GM19238 (cell line): Measurements from ENCODE around the gene AFF3.

Experiments
- DNase-seq: peaks from one replicate; pipeline ENCODE4 v3.0.0; 2011; ENCODE audit warnings: low spot score; ENCODE audit not compliant: insufficient read length

AFF3 gene

DNA sequence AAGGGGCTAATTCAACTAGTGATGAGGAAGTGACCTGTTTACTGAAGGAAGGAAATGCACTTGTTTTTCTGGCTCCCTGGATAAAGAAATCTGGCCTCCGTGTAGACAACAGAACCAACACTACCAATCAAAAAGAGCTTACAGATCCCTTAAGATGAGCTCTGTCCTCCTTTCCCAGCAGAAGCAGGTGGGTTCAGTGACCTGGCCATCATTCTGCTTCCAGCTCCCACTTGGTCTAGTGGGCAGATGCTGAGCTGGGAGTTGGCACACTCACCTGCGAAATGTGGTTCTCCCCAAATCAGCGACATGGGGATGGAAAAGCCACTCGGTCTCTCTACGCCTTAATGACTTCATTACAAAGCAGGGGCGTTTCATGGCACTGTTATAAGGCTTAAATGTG, 132.6 kb downstream of the AFF3 start:
- DNase-seq, result no peak

DNA sequence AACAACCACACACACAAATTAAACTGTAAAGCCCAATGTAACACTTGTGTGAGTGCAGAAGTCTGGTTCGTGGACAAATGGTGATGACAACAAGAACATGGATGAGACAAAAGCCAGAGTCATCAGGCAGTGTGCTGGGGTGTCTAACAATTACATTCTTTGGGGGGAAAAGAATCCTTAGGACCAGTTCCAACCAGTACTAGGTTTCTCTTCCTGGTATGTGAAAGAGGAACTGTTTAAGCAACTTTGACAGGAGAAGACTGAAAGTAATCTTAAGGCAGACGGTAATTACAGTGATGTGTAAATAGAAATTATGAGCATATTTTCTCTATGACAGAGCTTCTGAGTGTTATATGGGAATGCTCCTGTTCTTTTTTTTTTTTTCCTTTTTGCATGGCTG, 133.4 kb downstream of the AFF3 start:
- DNase-seq, result no peak

DNA sequence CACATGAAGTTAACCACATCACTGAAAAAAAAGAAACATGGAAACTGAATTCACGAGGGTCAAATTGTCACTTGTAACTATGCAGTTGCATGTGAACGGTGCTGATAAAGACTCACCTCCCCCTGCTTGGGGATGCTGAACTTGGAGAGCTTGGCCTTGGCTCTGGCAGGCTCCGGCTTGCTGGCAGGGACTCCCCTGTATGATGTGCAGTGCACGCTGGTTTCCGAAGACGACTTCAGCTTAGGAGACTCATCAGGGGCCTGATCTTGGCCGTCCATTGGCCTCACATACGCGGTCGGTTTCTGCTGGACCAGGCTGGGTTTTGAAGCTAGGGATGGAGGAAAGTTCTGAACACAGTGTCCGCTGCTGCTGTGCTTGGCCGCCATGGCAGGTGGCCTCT, 135.9 kb downstream of the AFF3 start:
- DNase-seq, result no peak

DNA sequence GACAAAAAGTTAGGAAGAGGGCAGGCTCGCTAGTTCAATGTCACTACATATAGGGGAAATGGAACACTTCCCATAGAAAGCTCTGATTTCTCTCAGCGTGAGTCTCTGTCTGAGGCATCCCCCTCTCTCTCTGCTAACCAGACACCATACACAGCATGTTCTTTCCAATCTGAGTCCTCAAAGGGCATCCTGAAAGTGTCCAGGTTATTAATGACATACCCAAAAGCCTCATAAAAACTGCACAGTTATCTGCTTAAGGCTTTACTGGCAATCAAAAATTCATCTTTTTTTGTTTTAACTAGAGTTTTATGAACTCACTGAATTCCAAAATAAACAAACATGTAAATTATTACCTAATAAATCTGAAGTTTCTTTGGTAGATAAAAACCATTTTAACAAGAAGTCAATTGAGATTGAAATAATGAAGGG, 137.4 kb downstream of the AFF3 start:
- DNase-seq, result no peak

DNA sequence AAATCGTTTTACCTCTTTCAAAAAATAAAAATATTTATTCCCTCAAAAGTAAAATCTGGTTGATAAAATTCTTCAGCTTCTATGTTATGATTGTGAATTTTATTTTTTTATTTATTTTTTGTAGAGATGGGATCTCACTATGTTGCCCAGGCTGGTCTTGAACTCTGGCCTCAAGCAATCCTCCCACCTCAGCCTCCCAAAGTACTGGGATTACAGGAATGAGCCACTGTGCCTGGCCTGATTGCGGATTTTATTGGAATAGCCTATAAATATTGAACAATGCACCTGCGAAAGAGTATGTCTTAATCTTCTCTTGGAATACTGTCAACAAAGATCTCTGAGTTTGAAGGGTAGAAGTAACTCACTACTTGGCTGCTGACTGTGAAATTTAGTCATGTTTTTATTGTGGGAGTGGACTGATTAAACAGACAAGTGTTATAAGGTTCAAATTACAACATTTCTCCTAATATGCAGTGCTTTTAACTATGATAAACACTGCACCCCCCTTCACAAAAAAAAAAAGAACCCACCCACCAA, 138.0 kb downstream of the AFF3 start:
- no peak for DNase-seq

DNA sequence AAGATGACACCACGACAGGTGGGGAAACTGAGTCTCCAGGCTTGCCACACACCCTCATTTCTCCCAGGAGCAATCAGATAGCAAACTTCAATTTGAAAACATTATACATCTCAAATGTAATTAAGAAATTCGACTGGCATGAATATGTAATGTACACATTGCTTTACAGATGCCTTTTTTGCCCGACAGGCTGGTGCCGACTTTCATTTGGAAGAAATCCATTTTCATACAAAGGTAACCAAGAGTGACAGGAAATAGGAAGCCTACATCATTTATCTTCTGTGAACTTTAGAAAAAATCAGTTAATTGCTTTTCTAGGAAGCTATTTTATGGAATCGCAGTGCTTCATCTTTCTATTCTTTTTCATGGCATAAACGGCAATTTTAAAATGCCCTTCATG, 140.3 kb downstream of the AFF3 start:
- no peak for DNase-seq

DNA sequence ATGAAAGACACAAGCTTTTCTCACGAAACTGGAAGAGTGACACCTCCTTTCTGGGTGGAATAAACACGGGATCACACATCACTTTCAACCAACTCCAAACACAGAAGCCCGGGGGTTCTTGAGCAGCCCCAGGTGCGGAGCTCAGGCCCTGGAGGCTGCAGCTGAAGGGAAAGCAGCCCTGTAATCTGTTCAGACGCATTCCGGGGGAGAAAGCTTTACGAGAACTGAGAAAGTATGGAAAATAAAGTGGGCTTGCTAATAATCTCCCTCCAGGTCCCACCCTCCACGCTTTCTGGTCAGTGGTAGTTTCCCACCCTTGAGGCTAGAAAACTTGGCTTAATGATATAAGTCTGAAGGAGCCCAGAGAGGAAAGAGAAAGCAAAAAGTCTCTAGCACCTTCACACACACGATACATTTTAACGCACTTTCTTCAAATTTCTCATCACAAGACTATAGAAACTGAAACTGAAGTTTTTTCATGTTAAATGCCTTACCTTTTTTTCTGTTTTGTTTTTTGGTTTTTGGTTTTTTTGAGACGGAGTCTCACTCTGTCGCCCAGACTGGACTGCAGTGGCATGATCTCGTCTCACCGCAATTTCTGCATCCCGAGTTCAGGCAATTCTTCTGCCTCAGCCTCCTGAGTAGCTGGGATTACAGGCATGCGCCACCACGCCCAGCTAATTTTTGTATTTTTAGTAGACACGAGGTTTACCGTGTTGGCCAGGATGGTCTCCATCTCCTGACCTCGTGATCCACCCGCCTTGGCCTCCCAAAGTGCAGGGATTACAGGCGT, 141.3 kb downstream of the AFF3 start:
- DNase-seq, result peak; percentile 18

DNA sequence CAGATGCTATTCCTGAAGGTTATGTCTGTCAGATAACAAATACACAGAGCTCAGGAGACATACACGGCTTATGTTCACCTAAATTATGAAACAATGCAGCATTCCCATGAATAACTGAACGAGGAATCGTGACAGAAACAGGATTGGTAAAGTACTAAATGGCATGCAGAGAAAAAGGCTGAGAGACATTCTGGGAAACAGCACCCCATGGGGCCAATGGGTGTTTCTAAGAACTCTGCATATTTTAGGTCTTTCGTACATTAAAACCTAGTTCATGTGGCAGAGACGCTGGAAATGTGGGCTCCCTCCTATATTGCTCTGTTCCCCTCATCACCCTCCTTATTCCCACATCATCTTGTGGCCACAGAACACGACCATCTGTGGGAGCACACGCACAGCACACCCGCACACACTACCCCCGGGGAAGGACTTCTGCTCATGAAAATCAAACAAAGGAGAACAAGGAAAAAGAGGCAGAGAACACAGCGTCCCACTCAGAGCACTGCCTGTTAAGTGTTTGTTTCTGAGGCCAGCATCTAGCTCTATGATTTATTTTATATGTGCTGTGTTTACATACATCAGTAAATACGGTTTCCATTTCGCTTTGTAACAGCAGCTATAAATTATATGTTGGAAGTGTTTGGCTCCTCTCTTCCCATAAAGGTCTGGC, 143.6 kb downstream of the AFF3 start:
- no peak for DNase-seq

DNA sequence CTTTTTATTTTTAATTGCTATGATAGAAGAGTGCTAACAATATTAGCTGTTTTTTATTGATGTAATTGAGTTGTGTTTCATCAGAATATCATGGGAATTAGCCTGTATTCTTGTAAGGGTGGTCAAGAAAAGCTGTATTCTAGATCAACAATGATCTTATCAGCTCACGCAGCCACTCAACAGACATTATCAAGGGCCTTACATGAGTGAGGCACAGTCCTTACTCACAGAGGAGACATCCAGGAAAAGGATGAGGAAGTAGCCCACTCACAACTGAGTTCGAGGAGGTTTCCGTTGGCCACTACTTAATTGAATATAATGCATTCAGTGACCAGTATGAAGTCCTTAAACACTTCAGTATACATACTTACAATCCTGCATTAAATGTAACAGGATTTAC, 152.5 kb downstream of the AFF3 start:
- DNase-seq, result no peak

DNA sequence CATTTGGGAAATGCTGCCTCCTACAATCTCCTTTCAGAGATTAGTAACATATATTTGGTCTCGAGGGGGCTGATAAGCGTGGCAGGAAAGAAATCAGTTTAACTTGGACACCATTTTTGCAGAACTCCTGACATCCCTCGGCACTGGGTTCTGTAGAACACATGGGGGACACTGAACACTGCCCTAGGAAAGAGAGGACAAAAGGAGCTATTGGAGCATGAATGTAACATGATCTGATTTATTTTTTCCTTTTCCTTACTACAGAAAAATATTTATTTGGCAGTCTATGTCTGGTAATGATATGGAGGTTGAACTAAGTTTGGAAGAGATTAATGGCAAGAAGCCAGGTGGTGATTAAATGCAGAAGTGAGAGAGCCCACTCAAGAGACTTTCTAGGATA, 153.8 kb downstream of the AFF3 start:
- no peak for DNase-seq

DNA sequence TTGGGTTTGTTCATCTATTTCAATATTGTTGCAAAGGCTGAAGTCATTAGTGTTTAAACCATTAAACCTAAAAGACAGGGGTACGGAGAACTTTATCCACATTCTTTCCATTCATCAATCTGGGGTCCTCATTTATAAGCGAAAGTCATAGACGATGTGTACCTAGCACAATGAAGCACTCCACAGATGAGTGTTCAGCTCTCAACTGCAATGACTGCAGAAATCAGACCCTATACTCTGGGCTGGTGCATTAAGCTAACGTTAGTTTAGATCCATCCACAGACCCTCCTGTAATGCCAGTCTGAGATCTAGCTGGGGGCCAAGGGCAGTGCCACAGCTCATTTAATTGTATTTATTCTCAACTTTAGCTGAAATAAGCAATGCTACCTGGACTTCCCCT, 155.2 kb downstream of the AFF3 start:
- no peak for DNase-seq

DNA sequence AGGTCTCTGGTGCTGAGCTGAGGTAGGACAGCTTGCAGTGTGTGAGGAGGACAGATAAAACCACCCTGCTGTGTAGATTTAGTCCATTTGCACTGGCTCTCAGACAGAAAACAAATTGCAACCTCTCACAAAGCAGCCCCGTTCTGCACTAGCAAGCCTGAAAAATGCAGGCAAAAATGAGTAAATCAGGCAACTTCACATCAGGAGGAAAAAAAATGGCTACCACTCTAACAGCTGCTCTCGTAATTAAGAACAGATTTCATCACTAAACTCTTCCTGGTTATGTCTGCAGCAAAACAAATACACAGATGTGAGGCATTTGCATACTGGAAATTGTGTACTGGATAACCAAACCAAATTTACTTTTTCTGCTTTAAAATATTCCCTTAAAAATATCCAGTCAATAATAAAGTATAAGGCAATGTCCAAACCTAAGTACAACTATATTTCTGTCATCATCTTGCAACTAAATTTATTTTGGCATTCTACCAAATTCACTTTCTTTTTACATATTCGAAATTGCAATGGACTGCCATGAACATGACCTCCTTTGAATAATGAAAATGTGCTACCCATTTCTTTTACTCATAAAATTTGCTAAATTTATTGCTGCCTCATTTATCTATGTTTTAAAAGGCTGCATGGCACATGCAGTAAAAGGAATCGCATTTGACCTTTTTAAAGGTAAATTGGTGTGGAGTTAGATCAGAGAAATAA, 157.4 kb downstream of the AFF3 start:
- DNase-seq, result no peak

DNA sequence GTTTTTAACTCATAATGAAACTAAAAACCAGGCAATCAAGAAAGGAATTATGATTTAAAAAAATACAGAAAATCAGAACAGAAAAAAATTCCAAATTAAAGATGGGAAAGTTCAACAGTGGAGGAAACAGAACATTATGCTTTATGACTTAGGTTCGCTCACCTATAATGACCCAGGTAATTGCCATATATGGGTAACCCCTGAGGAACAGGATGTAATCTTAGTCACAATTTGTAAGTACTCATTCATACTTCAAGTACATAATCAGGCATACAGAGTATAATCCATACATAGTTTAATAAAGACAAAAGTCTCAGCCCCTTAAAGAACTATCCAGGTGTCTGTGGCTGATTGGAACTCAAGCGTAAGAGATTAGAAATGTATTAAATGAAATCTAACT, 159.6 kb downstream of the AFF3 start:
- no peak for DNase-seq

DNA sequence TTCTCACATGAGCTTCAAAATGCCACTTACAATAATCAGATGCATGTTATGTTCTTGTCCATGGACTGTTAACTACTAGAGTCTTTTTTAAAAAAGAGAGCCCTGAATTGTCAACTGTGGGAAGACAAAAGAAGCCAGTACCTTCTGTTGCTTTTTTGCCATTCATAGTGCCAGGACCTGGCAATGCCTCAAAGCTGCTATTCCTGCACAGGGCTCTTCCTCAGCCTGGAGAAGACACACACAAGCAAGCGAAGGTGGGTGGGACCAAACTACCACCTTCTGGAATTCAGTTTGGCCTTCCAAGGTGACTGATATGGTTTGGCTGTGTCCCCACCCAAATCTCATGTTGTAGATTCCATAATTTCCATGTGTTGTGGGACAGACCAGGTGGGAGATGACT, 160.6 kb downstream of the AFF3 start:
- no peak for DNase-seq

DNA sequence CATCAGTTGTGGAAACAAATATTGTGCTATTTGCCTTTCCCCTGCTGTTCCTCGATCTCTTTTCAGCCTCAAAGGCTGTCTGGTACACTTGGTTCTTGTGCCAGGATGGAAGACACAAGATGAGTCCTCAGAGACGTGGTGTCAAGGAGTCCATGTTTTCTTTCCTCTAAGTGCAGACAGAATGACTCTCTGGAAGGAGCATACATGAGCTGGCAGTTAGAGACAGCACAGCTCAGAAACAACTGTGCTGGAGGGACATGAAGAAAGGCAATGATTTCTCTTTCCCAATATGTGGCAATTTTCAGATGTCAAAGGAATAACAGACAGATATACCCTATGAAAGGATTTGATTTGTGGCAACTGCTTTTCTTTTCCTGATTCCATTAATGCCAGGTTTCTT, 162.2 kb downstream of the AFF3 start:
- DNase-seq, result no peak

DNA sequence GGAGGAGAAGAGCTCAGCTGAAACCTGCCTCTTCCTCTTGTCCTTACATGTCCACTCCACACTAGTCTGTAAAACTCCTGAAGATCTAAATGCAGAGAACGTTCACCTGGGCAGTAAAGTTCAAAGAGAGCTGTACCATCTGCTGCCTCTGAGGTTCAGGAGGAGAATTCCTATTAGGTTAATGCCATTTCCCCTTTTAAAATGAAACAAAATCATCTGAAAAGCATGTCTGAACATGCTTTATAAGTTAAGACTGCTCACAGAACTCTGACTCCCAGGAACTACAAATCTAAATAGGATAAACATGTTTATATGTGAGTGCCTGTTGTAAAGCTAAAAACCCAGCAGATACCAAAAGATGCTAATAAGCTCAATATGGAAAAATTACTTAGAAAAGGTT, 164.4 kb downstream of the AFF3 start:
- no peak for DNase-seq

DNA sequence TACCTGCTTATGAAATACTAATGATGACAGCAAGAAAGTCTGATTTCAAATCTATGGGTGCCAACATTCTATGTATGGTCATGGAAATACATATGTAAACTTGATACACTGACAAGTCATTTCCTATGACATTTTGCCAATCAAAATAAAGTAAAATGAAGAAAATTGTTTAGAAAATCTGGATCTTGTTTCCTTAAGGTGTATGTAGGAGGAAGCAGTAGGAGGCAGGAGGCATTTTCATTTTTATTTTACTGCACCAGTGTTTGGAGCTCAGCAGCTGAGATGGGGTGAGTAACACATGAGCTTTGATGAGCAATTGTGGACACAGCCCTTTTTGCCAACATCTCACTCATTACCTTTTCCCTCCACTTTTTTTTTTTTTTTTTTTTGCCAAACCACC, 167.0 kb downstream of the AFF3 start:
- no peak for DNase-seq

DNA sequence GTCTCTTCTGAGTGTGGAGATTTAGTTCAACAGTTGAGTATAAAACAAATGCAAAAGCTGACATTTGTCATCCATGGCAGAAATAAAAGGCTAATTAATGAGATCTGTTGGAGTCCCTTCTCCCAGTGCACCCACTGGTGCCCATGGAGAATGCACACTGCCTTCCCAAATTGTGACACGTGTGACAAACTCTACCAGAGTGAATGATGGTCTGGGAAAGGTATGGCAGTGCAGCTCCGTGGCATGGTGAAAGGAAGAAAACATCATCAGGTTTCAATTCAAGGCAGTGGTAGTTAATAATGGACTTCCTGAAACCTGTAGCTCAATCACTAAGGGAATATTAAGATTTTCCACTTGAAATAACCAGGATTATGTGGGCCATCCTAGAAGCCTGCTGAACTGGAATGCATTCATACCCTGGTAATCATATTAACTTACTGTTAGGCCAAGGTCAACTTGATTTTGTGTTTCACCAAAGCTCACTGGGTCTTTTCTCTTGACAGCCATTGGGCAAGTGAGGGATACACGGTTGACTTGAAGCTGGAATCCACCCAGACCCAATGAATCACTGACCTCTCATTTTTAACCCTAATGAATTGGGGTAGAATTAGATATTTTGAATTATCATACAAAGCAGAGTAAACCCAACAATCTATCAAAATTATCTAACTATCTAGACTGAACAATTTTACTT, 167.6 kb downstream of the AFF3 start:
- DNase-seq, result no peak

DNA sequence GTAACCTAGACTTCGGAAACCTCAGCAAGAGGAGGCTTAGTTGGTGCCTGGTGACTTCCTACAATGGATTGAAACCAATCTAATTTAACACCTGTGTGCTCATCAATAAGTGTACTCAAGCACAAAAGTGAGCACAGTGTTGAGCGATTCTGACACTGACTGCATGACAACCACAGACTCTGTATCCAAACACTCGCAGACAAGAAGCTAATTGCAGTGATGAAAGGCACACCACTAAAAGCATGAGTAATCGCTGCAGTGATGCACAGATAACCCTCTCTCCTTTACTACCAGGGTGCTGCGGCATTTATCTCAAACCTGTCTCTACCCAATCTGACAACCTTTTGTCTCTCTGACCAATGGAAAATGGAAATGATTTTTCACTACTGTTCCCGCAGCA, 168.1 kb downstream of the AFF3 start:
- DNase-seq, result no peak

DNA sequence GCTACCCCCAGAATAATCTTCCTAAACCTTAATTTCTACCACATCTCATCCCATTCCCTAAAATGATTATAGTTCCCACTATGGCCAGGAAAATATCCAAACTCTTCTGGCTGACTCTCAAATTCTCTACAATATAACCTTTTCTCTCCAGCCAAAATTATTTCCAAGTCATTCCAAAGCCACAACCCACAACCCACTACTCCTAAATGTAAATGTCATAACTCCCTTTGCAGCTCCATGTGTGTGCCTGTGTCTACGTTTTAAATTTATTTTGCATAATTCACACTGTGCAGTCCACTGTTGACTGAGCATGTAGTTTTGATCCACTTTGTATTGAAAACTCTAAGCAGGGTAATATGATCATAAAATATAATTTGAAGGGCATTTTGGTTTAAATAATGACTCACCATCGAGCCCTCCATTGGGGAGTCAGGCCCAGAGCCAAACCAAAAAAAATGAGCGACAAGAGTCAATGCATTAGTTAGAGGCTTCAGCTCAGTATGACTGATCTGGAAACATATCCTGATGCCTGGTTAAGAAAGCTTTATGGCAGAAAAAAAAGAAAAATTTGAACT, 171.0 kb downstream of the AFF3 start:
- DNase-seq, result no peak

DNA sequence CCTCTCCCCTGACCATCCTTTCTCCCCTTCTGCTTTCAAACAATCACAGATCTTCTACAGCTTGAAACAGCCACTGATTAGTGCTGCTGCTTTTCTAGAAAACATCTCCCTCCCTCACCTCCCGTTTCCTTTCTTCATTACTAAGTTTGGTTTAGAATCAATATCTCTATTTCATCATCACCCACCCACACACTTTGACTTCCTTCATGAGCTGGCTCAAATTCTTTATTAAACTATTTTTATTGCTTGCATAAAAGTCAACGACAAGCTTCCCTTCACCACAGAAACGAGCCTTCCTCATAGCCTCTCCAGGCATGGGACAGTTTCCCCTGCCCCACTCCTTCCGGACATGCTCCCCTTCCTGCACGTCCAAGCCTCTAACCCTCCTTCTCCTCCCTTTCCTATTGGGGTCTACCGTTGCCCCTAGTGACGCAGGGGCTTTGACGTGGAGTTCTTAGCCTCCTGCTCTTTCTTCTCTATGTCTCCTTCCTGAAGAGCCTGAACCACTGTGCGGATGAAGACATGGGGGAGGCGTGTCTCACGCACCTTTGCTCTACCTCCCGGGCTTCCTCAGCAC, 172.0 kb downstream of the AFF3 start:
- no peak for DNase-seq
